ENCODE results near the gene YIPF5. TPM values are rescaled to one million over a fixed set of nuclear protein-coding genes. Genes with fewer than 3 reads are reported as not detected.

Gene YIPF5
- total and polyA plus RNA-seq, 4 experiments from 2014 or later, result 50.5 to 70.8 (median 62.4) TPM

DNA sequence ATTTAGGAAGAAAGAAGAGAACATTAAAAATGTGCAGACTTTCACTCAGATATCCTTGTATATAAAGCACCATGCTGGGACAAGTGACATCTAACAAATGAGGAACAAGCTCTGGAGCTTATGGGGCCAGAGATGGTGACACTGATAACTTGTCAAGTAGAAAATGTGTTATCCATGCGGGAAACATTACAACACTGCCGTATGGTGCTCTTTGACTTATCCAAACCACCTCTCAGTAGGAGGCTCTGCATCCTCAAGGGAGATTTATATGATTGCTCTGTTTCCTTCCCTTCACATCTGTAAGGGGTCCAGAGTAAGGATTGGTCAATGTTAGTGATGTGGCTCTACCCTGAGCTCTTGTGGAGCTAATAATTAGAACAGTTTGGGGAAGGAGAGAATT is 23.7 kb upstream of the YIPF5 start:
- no peak for DNase-seq
- Histone ChIP-seq H3K4me3 (ENCODE audit: low read length in 2 of 2) (no peak overlapping the region), H3K4me1 (ENCODE audit: insufficient read depth, low read length) (peaks cover 34% of the 10 kb centered on the region), H3K27ac (ENCODE audit: low read depth, low read length) (no peak overlapping the region), H3K36me3 (ENCODE audit: insufficient read depth, low read length) (no peaks in the 10 kb centered on the region), H3K9me3 (ENCODE audit: control insufficient read depth in 1 of 2, low read length in 2 of 2) (no peaks in the 10 kb centered on the region), H3K27me3 (ENCODE audit: insufficient read depth, low read length) (no peaks in the 10 kb centered on the region)
- Mint-ChIP-seq H3K9me3 (no peaks in the 10 kb centered on the region), H3K4me1 (peaks cover 0 to 20% (median 14%) of the 10 kb centered on the region in 4 donors), H3K27ac (no peak overlapping the region), H3K27me3 (peaks cover 2 to 4% of the 10 kb centered on the region in 2 donors), H3K4me3 (no peak overlapping the region), H3K36me3 (no peaks in the 10 kb centered on the region)
- ChIA-PET POLR2A (ENCODE audit: partially characterized antibody) (interaction anchor here (9.8 kb wide), 1 partner anchor 23 kb away, joined by 150 read pairs; the partner anchor contains the start of genes KCTD16 and YIPF5), CTCF (ENCODE audit: partially characterized antibody) (interaction anchor here (1.0 to 11.6 kb wide), 6 partner anchors 7 to 1632 kb away, joined by 3 to 138 read pairs (median 16); partner anchors contain the start of genes KCTD16 and YIPF5)
- intact Hi-C loops (cut with micrococcal nuclease), result loop anchor here (5.0 kb wide), 5 partner anchors 227 to 1988 kb away; partner anchors contain the start of gene LARS1

DNA sequence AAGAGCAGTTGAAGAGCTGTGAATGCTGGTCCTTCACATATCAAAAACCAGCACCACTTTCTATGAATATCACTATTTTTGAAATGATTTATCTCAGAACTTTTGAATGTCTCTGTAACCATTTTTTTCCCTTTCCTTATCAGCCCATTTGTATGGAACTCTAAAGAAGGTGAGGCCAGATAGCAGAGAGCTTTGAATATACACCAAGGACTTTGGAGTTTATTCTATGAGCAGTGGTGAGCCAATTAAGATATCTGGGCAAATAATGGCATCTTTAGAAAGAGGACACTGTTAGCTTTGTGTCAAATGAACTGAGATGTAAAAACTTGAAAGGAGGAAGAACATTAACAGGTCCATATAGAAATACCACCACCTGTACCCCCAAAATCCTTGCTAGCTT is 22.2 kb upstream of the YIPF5 start:
- no peak overlapping the region for H3K27ac Mint-ChIP-seq
- CTCF ChIA-PET (ENCODE audit: partially characterized antibody), result interaction anchor here (0.7 to 11.6 kb wide), 19 partner anchors 9 to 1633 kb away, joined by 3 to 138 read pairs (median 5); partner anchors contain the start of genes KCTD16 and YIPF5
- peaks cover 0 to 34% (median 28%) of the 10 kb centered on the region in 4 donors for H3K4me1 Mint-ChIP-seq
- no peaks in the 10 kb centered on the region for H3K27me3 Mint-ChIP-seq
- Histone ChIP-seq H3K4me1 (ENCODE audit: insufficient read depth, low read length) (peaks cover 49% of the 10 kb centered on the region), H3K27ac (ENCODE audit: low read depth, low read length) (no peak overlapping the region), H3K9me3 (ENCODE audit: control insufficient read depth in 1 of 2, low read length in 2 of 2) (no peaks in the 10 kb centered on the region), H3K4me3 (ENCODE audit: low read length in 2 of 2) (no peak overlapping the region), H3K36me3 (ENCODE audit: insufficient read depth, low read length) (no peaks in the 10 kb centered on the region), H3K27me3 (ENCODE audit: insufficient read depth, low read length) (no peaks in the 10 kb centered on the region)
- no peak overlapping the region for H3K4me3 Mint-ChIP-seq
- no peaks in the 10 kb centered on the region for H3K36me3 Mint-ChIP-seq
- DNase-seq, result no peak
- POLR2A ChIA-PET (ENCODE audit: partially characterized antibody), result interaction anchor here (1.4 to 9.8 kb wide), 3 partner anchors 22 to 1190 kb away, joined by 4 to 150 read pairs (median 74); partner anchors contain the start of genes KCTD16, NR3C1 and YIPF5
- H3K9me3 Mint-ChIP-seq, result no peaks in the 10 kb centered on the region
- intact Hi-C loops (cut with micrococcal nuclease), result loop anchor here (1.0 to 5.0 kb wide), 9 partner anchors 22 to 1990 kb away; partner anchors contain the start of genes KCTD16, LARS1 and YIPF5

- Histone ChIP-seq H3K9me3 (ENCODE audit: control insufficient read depth in 1 of 2, low read length in 2 of 2) (no peaks in the 10 kb centered on the region), H3K4me1 (ENCODE audit: insufficient read depth, low read length) (peaks cover 55% of the 10 kb centered on the region), H3K36me3 (ENCODE audit: insufficient read depth, low read length) (no peaks in the 10 kb centered on the region), H3K27me3 (ENCODE audit: insufficient read depth, low read length) (no peaks in the 10 kb centered on the region), H3K4me3 (ENCODE audit: low read length in 2 of 2) (peak overlapping the region in 1 of 2 donors; percentile 32), H3K27ac (ENCODE audit: low read depth, low read length) (peak overlapping the region; percentile 78)
- no peaks in the 10 kb centered on the region for H3K36me3 Mint-ChIP-seq
- peaks cover 0 to 40% (median 35%) of the 10 kb centered on the region in 4 donors for H3K4me1 Mint-ChIP-seq
- peak; percentile 73 to 86 (median 82) for DNase-seq
- intact Hi-C loops (cut with micrococcal nuclease), result loop anchor here (1.0 to 5.0 kb wide), 9 partner anchors 22 to 1990 kb away; partner anchors contain the start of genes KCTD16, LARS1 and YIPF5
- H3K9me3 Mint-ChIP-seq, result no peaks in the 10 kb centered on the region
- ChIA-PET CTCF (ENCODE audit: partially characterized antibody) (interaction anchor here (0.7 to 11.6 kb wide), 20 partner anchors 9 to 1479 kb away, joined by 3 to 138 read pairs (median 6); partner anchors contain the start of genes KCTD16, NR3C1 and YIPF5), POLR2A (ENCODE audit: partially characterized antibody) (interaction anchor here (0.9 to 9.8 kb wide), 5 partner anchors 21 to 1190 kb away, joined by 3 to 150 read pairs (median 4); partner anchors contain the start of genes KCTD16, NR3C1 and YIPF5)
- H3K27ac Mint-ChIP-seq, result no peak overlapping the region
- no peak overlapping the region for H3K4me3 Mint-ChIP-seq
- no peaks in the 10 kb centered on the region for H3K27me3 Mint-ChIP-seq
Observed at GRCh38 chr5:144191998-144192397, 21.5 kb upstream of the YIPF5 start.

DNA sequence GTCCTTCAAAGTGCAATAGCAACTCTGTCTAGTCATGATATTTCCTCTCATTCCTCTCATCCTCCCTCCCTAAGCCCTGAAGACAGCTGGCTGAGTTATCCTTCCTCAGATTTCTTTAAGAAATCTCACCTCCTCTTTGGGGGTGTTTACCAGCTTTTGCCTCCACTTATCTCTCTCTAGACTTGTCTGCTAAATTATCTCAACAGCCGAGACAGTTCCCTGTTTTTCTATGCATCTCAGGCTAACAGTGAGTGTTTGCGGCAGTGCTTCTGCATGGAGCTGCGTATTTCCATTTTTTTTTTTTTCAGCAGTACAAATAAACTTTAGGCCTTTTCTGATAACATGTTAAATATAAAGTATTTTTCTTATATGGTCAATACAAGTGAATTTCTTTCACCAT is 21.1 kb upstream of the YIPF5 start:
- no peaks in the 10 kb centered on the region for H3K36me3 ChIP-seq (ENCODE audit: insufficient read depth, low read length)
- peak overlapping the region; percentile 78 for H3K27ac ChIP-seq (ENCODE audit: low read depth, low read length)
- H3K27me3 ChIP-seq (ENCODE audit: insufficient read depth, low read length), result no peaks in the 10 kb centered on the region
- peaks cover 0 to 43% (median 38%) of the 10 kb centered on the region in 4 donors for H3K4me1 Mint-ChIP-seq
- ChIA-PET CTCF (ENCODE audit: partially characterized antibody) (interaction anchor here (0.7 to 11.6 kb wide), 21 partner anchors 7 to 1478 kb away, joined by 3 to 138 read pairs (median 5); partner anchors contain the start of genes KCTD16, NR3C1 and YIPF5), POLR2A (ENCODE audit: partially characterized antibody) (interaction anchor here (0.9 to 9.8 kb wide), 6 partner anchors 21 to 1189 kb away, joined by 3 to 150 read pairs (median 9); partner anchors contain the start of genes KCTD16, NR3C1 and YIPF5)
- peak overlapping the region in 2 of 8 donors; percentile 38 to 52 for H3K4me3 Mint-ChIP-seq
- no peaks in the 10 kb centered on the region for H3K27me3 Mint-ChIP-seq
- peak overlapping the region in 1 of 2 donors; percentile 32 for H3K4me3 ChIP-seq (ENCODE audit: low read length in 2 of 2)
- peaks cover 60% of the 10 kb centered on the region for H3K4me1 ChIP-seq (ENCODE audit: insufficient read depth, low read length)
- H3K27ac Mint-ChIP-seq, result no peak overlapping the region
- intact Hi-C loops (cut with micrococcal nuclease), result loop anchor here (5.0 kb wide), 5 partner anchors 224 to 1991 kb away; partner anchors contain the start of gene LARS1
- no peak for DNase-seq
- no peaks in the 10 kb centered on the region for H3K9me3 Mint-ChIP-seq
- H3K9me3 ChIP-seq (ENCODE audit: control insufficient read depth in 1 of 2, low read length in 2 of 2), result no peaks in the 10 kb centered on the region
- H3K36me3 Mint-ChIP-seq, result no peaks in the 10 kb centered on the region

DNA sequence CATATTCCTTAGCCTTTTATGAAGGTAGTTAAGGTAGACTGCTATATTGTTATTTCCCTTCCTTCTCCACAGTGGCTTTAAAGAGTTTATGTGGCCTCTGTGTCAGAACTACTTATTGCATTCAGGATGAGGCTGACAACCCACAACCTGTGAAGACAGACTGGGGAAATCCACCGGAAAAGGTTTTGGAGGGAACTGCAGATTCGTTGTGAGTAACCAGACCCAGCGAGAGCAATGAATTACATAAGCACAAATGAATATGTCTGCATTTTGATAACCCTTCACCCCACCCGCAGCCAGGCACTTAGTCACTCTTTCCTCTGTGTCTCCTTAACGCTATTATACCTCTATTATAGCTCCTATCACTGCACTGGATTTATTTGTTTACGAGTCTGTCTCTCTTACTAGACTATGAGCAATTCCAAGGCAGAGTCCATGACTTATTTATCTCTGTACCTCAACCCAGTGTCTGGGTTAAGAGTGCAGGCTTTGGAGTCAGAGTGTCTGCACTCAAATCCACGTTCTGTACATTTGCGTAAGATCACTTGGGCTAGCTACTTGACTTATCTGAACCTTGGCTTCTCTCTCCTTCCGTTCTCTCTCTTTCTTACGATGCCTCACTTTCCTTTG is 19.5 kb upstream of the YIPF5 start:
- no peaks in the 10 kb centered on the region for H3K27me3 ChIP-seq (ENCODE audit: insufficient read depth, low read length)
- Mint-ChIP-seq H3K27me3 (no peaks in the 10 kb centered on the region), H3K9me3 (no peaks in the 10 kb centered on the region), H3K27ac (peak overlapping the region in 2 of 7 donors; percentile 91 to 98), H3K36me3 (no peaks in the 10 kb centered on the region), H3K4me1 (peaks cover 4 to 52% (median 44%) of the 10 kb centered on the region in 4 donors), H3K4me3 (peak overlapping the region; percentile 47 to 91 (median 84))
- H3K27ac ChIP-seq (ENCODE audit: low read depth, low read length), result peak overlapping the region; percentile 78
- peak overlapping the region in 1 of 2 donors; percentile 11 for H3K4me3 ChIP-seq (ENCODE audit: low read length in 2 of 2)
- intact Hi-C loops (cut with micrococcal nuclease), result loop anchor here (2.0 to 5.0 kb wide), 7 partner anchors 223 to 1992 kb away; partner anchors contain the start of gene LARS1
- ChIA-PET POLR2A (ENCODE audit: partially characterized antibody) (interaction anchor here (1.2 to 9.8 kb wide), 6 partner anchors 14 to 1187 kb away, joined by 4 to 150 read pairs (median 11); partner anchors contain the start of genes KCTD16, NR3C1 and YIPF5), CTCF (ENCODE audit: partially characterized antibody) (interaction anchor here (0.6 to 11.6 kb wide), 12 partner anchors 9 to 1477 kb away, joined by 3 to 138 read pairs (median 6); partner anchors contain the start of genes KCTD16, NR3C1 and YIPF5)
- H3K4me1 ChIP-seq (ENCODE audit: insufficient read depth, low read length), result peaks cover 76% of the 10 kb centered on the region
- H3K9me3 ChIP-seq (ENCODE audit: control insufficient read depth in 1 of 2, low read length in 2 of 2), result no peaks in the 10 kb centered on the region
- DNase-seq, result peak; percentile 85 to 98 (median 89)
- H3K36me3 ChIP-seq (ENCODE audit: insufficient read depth, low read length), result no peaks in the 10 kb centered on the region

DNA sequence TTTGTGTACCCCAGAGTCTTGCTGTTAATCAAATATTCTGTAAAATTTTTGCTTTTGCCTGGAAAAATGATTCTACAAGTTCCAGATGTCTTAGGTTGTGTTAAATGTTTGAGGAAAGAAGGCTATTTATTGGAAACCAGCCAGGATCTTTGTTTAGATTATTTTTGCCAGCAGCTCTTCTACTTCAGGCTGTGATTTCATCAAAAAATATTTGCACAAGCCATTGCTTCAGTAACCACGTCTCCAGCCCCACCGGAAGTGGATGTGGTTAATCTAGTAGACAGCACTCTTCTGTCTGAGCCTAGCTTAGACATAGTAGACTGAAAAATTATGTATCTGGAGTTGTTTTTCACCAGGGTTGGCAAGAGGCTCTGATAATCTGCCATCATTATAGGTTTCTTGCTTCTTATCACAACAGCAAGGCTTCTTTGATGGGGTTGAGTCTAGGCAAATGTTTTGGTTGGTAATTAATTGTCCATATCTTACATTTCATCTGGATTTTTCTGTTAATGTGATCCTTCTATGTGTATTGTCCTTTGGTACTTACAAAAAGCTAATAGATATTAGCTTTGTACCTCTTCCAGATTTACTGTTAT is 17.3 kb upstream of the YIPF5 start:
- intact Hi-C loops (cut with micrococcal nuclease), result loop anchor here (1.0 to 2.0 kb wide), 3 partner anchors 17 to 1185 kb away; partner anchors contain the start of genes KCTD16 and YIPF5
- no peaks in the 10 kb centered on the region for H3K36me3 Mint-ChIP-seq
- H3K4me1 Mint-ChIP-seq, result peaks cover 11 to 58% (median 50%) of the 10 kb centered on the region in 4 donors
- peak overlapping the region; percentile 78 for H3K27ac ChIP-seq (ENCODE audit: low read depth, low read length)
- H3K9me3 Mint-ChIP-seq, result no peaks in the 10 kb centered on the region
- CTCF ChIA-PET (ENCODE audit: partially characterized antibody), result interaction anchor here (0.7 to 11.6 kb wide), 12 partner anchors 8 to 1475 kb away, joined by 3 to 138 read pairs (median 4); partner anchors contain the start of genes KCTD16 and YIPF5
- H3K27me3 ChIP-seq (ENCODE audit: insufficient read depth, low read length), result no peaks in the 10 kb centered on the region
- H3K36me3 ChIP-seq (ENCODE audit: insufficient read depth, low read length), result no peaks in the 10 kb centered on the region
- H3K9me3 ChIP-seq (ENCODE audit: control insufficient read depth in 1 of 2, low read length in 2 of 2), result no peaks in the 10 kb centered on the region
- H3K4me1 ChIP-seq (ENCODE audit: insufficient read depth, low read length), result peaks cover 90% of the 10 kb centered on the region
- peak overlapping the region in 1 of 2 donors; percentile 17 for H3K4me3 ChIP-seq (ENCODE audit: low read length in 2 of 2)
- DNase-seq, result peak; percentile 82 to 96 (median 84)
- H3K27ac Mint-ChIP-seq, result peak overlapping the region in 2 of 7 donors; percentile 91 to 98
- peak overlapping the region; percentile 15 to 91 (median 78) for H3K4me3 Mint-ChIP-seq
- POLR2A ChIA-PET (ENCODE audit: partially characterized antibody), result interaction anchor here (0.6 to 9.8 kb wide), 12 partner anchors 17 to 1928 kb away, joined by 3 to 150 read pairs (median 5); partner anchors contain the start of genes KCTD16, NR3C1 and YIPF5
- H3K27me3 Mint-ChIP-seq, result no peaks in the 10 kb centered on the region
